Liver (tissue), 9 donors: ENCODE results near the gene PLK2. TPM values are rescaled to one million over a fixed set of nuclear protein-coding genes. Genes with fewer than 3 reads are reported as not detected.

Experiments used
- DNase-seq: peaks from one replicate; pipeline ENCODE4 v3.0.0-alpha.2; 2017; ENCODE audit warnings: low spot score
- H3K27ac ChIP-seq, 2 donors: one replicate each; pipeline ENCODE4 v1.7.0; 2013; ENCODE audit warnings: inconsistent platforms in 2 of 2, low read length in 2 of 2, control low read depth in 1 of 2, low read depth in 1 of 2, mild to moderate bottlenecking in 1 of 2
- H3K27me3 ChIP-seq, 4 donors: one replicate each; pipeline versions ENCODE4 v1.6.1 to v1.7.0; 2013; ENCODE audit warnings: low read length in 3 of 4, inconsistent platforms in 1 of 4, mild to moderate bottlenecking in 1 of 4, moderate library complexity in 1 of 4; ENCODE audit not compliant: control insufficient read depth in 4 of 4, insufficient read depth in 4 of 4
- H3K36me3 ChIP-seq, 4 donors: one replicate each; pipeline versions ENCODE4 v1.6.1 to v1.7.0; 2013; ENCODE audit warnings: low read length in 3 of 4, mild to moderate bottlenecking in 3 of 4, low read depth in 1 of 4, moderate library complexity in 1 of 4; ENCODE audit not compliant: control insufficient read depth in 4 of 4, insufficient read depth in 3 of 4
- H3K4me1 ChIP-seq, 4 donors: one replicate each; pipeline versions ENCODE4 v1.6.1 to v1.7.0; 2013; ENCODE audit warnings: low read length in 3 of 4, mild to moderate bottlenecking in 3 of 4, moderate library complexity in 1 of 4; ENCODE audit not compliant: control insufficient read depth in 4 of 4, insufficient read depth in 4 of 4
- H3K4me3 ChIP-seq, 3 donors: one replicate each; pipeline versions ENCODE4 v1.6.1 to v1.7.0; 2013; ENCODE audit warnings: low read length in 3 of 3, control low read depth in 1 of 3, low read depth in 1 of 3, mild to moderate bottlenecking in 1 of 3
- H3K9ac ChIP-seq, 2 donors: one replicate each; pipeline ENCODE4 v1.7.0; 2013; ENCODE audit warnings: low read length in 2 of 2, mild to moderate bottlenecking in 2 of 2, moderate library complexity in 2 of 2, control low read depth in 1 of 2, low read depth in 1 of 2
- H3K9me3 ChIP-seq, 4 donors: one replicate each; pipeline versions ENCODE4 v1.6.1 to v1.7.0; 2013; ENCODE audit warnings: low read length in 3 of 4; ENCODE audit not compliant: control insufficient read depth in 4 of 4
- ATF3 ChIP-seq: IDR thresholded peaks from 2 replicates; pipeline ENCODE4 v1.6.1; 2016; ENCODE audit warnings: antibody characterized with exemption
- CTCF ChIP-seq: fragments of 150-350 bp; IDR thresholded peaks from 2 replicates; pipeline ENCODE4 v1.5.1; 2017; ENCODE audit warnings: improper control_type of control experiment, low read depth, low read length; ENCODE audit not compliant: missing input control
- EGR1 ChIP-seq, 2 donors: IDR thresholded peaks; 2 replicates each; pipeline ENCODE4 v1.6.1; 2016 to 2018; ENCODE audit warnings: antibody characterized with exemption in 2 of 2, low read depth in 2 of 2
- FOXA1 ChIP-seq: IDR thresholded peaks from 2 replicates; pipeline ENCODE4 v1.6.1; 2016; ENCODE audit warnings: antibody characterized with exemption
- FOXA2 ChIP-seq: IDR thresholded peaks from 2 replicates; pipeline ENCODE4 v1.6.1; 2016; ENCODE audit warnings: antibody characterized with exemption
- GABPA ChIP-seq, 2 donors: IDR thresholded peaks in 1 of 2; conservative IDR thresholded peaks in 1 of 2; 2 replicates each; pipeline ENCODE4 v1.6.1; 2016; ENCODE audit warnings: antibody characterized with exemption in 2 of 2, mild to moderate bottlenecking in 1 of 2, moderate library complexity in 1 of 2
- HNF4G ChIP-seq: IDR thresholded peaks from 2 replicates; pipeline ENCODE4 v1.6.1; 2016; ENCODE audit warnings: antibody characterized with exemption
- JUND ChIP-seq, 2 donors: IDR thresholded peaks; 2 replicates each; pipeline ENCODE4 v1.6.1; 2016; ENCODE audit warnings: antibody characterized with exemption in 2 of 2
- NR2F2 ChIP-seq: IDR thresholded peaks from 2 replicates; pipeline ENCODE4 v1.6.1; 2016; ENCODE audit warnings: antibody characterized with exemption
- RXRA ChIP-seq, 2 donors: IDR thresholded peaks; 2 replicates each; pipeline ENCODE4 v1.6.1; 2017 to 2018; ENCODE audit warnings: antibody characterized with exemption in 2 of 2, mild to moderate bottlenecking in 1 of 2
- SP1 ChIP-seq: IDR thresholded peaks from 2 replicates; pipeline ENCODE4 v1.6.1; 2018; ENCODE audit warnings: antibody characterized with exemption, mild to moderate bottlenecking
- TAF1 ChIP-seq: conservative IDR thresholded peaks from 2 replicates; pipeline ENCODE4 v1.6.1; 2016; ENCODE audit warnings: antibody characterized with exemption, mild to moderate bottlenecking
- YY1 ChIP-seq: IDR thresholded peaks from 2 replicates; pipeline ENCODE4 v1.6.1; 2016; ENCODE audit warnings: antibody characterized with exemption, mild to moderate bottlenecking
- ZBTB33 ChIP-seq: IDR thresholded peaks from 2 replicates; pipeline ENCODE4 v1.6.1; 2016; ENCODE audit warnings: antibody characterized with exemption
- WGBS: extraction: QIAGEN DNeasy Blood & Tissue Kit; methylation state at CpG from one replicate; pipeline ENCODE4 v1.1.7; 2013; 5-methylcytosine and 5-hydroxymethylcytosine counted together
- polyA plus RNA-seq, 2 donors: library from polyadenylated mRNA; stranded (reverse) in 1 of 2; unstranded in 1 of 2; fragments of 200-250 nt in 1 of 2; fragments of >200 nt in 1 of 2; fragmentation: Nextera tagmentation in 1 of 2; extraction: Ambion mirVana in 1 of 2; gene quantifications; one replicate each; pipeline versions ENCODE4 v1.2.1 to v1.2.3, GENCODE V29; 2013 to 2015
- total RNA-seq, 2 donors: library from RNA; depleted of rRNA; stranded (reverse); fragments of >200 nt; gene quantifications; one replicate each; pipeline ENCODE4 v1.2.3, GENCODE V29; 2014
- TF ChIP-seq, protein P1 (sequence below): IDR thresholded peaks from 2 replicates; pipeline ENCODE4 v1.6.1; 2016; ENCODE audit warnings: antibody characterized with exemption, mild to moderate bottlenecking
- TF ChIP-seq, protein P2 (sequence below): IDR thresholded peaks from 2 replicates; pipeline ENCODE4 v1.6.1; 2016; ENCODE audit warnings: antibody characterized with exemption
- donor health status: healthy.
- donor health status: healthy.
- donor health status: healthy.
- donor health status: healthy.
- donor health status: healthy.

PLK2 gene
- total and polyA plus RNA-seq, 4 donors = 5.9 to 39.5 (median 22.3) TPM

GRCh38 chr5:58481828-58482227 is 21.9 kb upstream of the PLK2 start:
- Histone ChIP-seq H3K4me3 (no peak overlapping the region), H3K27me3 (no peaks in the 10 kb centered on the region), H3K4me1 (no peaks in the 10 kb centered on the region), H3K27ac (no peak overlapping the region), H3K9me3 (no peaks in the 10 kb centered on the region), H3K36me3 (no peaks in the 10 kb centered on the region), H3K9ac (no peak overlapping the region)
- 89% methylated on average over 6 of the region's 6 CpGs for WGBS
- no peak for TF ChIP-seq YY1
- TF ChIP-seq EGR1 (IDR thresholded peaks at IDR 0.05; ENCODE audit: low read depth in 2 of 2) = no peak
- no peak for TF ChIP-seq NR2F2
- no peak for TF ChIP-seq ATF3
- DNase-seq = no peak

DNA sequence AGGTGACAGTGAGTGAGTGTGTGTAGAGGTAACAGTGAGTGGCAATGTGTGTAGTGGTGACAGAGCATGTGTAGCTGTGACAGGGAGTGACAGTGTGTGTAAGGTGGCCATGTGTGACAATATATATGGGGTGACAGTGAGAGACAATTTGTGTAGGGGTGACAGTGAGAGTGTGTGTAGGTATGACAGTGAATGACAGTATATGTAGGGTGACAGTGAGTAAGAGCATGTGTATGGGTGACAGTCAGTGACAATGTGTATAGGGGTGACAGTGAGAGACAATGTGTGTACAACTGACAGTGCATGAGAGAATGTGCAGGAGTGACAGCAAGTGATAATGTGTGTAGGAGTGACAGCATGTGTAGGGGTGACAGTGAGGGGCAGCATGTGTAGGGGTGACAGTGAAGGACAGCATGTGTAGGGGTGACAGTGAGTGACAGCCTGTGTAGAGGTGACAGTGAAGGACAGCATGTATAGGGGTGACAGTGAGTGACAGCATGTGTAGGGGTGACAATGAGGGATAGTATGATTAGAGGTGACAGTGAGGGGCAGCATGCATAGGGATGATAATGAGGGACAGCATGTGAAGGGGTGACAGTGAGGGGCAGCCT is 21.3 kb upstream of the PLK2 start:
- Histone ChIP-seq H3K9ac (no peak overlapping the region), H3K4me3 (no peak overlapping the region), H3K27me3 (no peaks in the 10 kb centered on the region), H3K9me3 (no peaks in the 10 kb centered on the region), H3K27ac (no peak overlapping the region), H3K4me1 (no peaks in the 10 kb centered on the region), H3K36me3 (no peaks in the 10 kb centered on the region)
- DNase-seq = no peak
- TF ChIP-seq YY1 = no peak
- no peak for TF ChIP-seq CTCF
- no peak for TF ChIP-seq RXRA (IDR thresholded peaks at IDR 0.05)
- TF ChIP-seq, protein P1, sequence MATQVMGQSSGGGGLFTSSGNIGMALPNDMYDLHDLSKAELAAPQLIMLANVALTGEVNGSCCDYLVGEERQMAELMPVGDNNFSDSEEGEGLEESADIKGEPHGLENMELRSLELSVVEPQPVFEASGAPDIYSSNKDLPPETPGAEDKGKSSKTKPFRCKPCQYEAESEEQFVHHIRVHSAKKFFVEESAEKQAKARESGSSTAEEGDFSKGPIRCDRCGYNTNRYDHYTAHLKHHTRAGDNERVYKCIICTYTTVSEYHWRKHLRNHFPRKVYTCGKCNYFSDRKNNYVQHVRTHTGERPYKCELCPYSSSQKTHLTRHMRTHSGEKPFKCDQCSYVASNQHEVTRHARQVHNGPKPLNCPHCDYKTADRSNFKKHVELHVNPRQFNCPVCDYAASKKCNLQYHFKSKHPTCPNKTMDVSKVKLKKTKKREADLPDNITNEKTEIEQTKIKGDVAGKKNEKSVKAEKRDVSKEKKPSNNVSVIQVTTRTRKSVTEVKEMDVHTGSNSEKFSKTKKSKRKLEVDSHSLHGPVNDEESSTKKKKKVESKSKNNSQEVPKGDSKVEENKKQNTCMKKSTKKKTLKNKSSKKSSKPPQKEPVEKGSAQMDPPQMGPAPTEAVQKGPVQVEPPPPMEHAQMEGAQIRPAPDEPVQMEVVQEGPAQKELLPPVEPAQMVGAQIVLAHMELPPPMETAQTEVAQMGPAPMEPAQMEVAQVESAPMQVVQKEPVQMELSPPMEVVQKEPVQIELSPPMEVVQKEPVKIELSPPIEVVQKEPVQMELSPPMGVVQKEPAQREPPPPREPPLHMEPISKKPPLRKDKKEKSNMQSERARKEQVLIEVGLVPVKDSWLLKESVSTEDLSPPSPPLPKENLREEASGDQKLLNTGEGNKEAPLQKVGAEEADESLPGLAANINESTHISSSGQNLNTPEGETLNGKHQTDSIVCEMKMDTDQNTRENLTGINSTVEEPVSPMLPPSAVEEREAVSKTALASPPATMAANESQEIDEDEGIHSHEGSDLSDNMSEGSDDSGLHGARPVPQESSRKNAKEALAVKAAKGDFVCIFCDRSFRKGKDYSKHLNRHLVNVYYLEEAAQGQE = no peak
- TF ChIP-seq SP1 = no peak
- TF ChIP-seq ZBTB33 = no peak
- TF ChIP-seq, protein P2, sequence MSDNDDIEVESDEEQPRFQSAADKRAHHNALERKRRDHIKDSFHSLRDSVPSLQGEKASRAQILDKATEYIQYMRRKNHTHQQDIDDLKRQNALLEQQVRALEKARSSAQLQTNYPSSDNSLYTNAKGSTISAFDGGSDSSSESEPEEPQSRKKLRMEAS = no peak
- no peak for TF ChIP-seq GABPA (IDR thresholded peaks at IDR 0.05 in 1 of 2, conservative IDR thresholded peaks at IDR 0.05 in 1 of 2)
- no peak for TF ChIP-seq HNF4G
- TF ChIP-seq ATF3 = no peak
- TF ChIP-seq JUND (IDR thresholded peaks at IDR 0.05) = no peak
- no peak for TF ChIP-seq NR2F2
- no peak for TF ChIP-seq TAF1
- TF ChIP-seq FOXA1 = no peak
- no peak for TF ChIP-seq FOXA2
